GM20431 (cell line): ENCODE measurements around the gene CALM1.

ENCODE experiments used
- in situ Hi-C: fragments of 300-500 bp; cut with MseI, MboI; formaldehyde crosslinking; loops from one replicate; pipeline ENCODE4 v1.15.0; 2020; ENCODE audit warnings: low sequenced_read_pairs; ENCODE audit not compliant: unreplicated experiment

CALM1 gene

DNA sequence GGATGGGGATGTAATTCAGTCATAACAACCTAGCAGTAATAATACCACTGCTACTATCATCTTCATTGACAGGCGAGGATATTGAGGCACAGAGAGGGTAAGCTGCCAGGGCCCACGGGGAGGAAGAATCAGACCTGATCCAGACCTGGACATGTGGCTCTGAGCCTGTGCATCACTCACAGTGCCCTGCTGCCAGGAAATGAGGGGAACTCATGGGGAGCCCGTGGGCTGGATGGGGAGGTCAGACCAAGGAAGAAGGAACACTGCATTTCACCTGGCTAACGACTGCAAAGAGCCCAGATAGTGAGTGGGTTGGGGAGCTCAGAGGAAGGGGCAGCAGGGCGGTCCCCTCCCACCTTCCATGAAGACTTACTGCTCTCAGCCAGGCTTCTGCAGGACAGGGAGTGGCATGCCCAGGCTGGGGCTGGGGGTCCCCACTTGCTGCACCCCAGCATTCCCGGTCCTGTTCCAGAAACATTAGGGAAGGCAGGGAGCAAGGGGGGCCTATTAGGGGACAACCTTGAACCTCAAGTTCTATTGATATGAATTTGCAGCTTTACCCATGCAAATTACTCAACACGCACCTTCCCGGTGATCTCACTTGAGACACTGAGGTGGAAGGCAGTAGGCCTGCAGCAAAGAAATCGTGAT lies 37.7 kb downstream of the CALM1 start:
- in situ Hi-C loops: no loop called here

DNA sequence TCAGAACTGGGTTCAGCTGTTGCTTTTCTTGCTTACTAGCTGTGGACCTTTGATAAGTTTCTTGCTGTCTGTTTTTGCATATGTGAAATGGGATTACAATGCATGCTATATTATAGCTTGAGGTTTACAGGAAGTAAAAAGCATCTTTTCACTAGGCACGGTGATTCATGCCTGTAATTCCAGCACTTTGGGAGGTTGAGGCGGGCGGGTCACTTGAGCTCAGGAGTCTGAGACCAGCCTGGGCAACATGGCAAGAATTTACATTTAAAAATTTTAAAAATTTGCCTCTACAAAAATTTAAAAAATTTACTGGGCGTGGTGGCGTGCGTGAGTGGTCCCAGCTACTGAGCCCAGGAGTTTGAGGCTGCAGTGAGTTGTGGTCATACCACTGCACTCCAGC lies 42.0 kb downstream of the CALM1 start:
- in situ Hi-C loops: no loop called here

DNA sequence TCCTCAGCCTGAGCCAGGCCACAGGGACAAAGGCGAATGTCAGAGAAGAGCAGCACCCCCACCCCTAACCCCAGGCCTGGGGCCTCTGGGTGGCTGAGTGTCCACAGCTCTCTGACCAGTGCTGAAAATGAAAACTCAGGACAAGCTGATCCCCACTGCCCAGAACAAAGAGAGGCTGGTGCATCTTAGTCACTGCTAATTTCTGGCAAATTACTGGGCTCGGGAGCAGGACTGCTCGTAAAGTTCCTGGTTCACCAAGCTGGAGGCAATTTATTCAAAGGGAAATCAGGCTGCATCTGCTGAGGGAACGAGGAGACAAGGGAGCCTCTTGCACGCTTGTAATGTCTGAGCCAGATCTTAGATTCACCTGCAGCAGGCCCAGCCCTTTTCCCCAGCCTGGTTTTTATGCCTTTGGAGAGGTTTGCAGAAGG lies 43.2 kb downstream of the CALM1 start:
- in situ Hi-C loops: no loop called here

DNA sequence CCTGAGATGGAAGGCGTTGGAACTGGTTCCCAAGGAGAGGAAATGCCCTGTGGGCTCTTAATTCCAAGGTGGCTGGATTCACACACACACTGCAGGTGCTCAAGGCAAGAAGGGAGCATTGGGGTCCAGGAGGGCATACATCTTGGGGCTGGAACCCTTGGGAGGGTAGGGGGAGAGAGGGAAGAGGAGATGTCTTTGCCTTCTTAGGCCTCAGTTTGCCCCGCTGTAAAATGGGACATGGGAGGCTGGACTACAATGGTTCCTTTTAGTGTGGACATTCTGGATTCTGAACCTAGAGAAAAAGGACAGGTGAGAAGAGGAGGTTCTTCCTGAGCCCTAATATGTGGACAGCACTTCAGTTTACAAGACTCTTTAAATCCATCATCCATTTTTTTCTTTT lies 43.8 kb downstream of the CALM1 start:
- in situ Hi-C loops: no loop called here

DNA sequence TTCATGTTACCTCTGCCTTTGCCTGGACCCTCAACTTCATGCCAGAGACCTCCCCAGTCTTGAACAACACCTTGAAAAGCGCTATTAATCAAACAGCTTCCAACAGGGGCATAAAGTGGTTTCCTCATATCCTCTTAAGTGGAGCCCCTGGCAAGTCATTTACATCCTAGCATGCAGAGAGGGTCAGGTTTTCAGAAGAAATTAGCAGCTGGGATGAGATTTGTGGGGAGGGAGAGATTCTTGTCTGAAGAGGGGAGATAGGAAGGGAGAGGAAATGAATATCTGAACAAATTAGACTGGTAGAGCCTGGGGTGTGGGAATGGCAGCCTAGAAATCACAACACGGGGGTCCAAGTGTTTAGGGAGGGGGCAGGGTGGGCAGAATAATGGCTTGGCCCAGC lies 45.6 kb downstream of the CALM1 start:
- in situ Hi-C loops: no loop called here

DNA sequence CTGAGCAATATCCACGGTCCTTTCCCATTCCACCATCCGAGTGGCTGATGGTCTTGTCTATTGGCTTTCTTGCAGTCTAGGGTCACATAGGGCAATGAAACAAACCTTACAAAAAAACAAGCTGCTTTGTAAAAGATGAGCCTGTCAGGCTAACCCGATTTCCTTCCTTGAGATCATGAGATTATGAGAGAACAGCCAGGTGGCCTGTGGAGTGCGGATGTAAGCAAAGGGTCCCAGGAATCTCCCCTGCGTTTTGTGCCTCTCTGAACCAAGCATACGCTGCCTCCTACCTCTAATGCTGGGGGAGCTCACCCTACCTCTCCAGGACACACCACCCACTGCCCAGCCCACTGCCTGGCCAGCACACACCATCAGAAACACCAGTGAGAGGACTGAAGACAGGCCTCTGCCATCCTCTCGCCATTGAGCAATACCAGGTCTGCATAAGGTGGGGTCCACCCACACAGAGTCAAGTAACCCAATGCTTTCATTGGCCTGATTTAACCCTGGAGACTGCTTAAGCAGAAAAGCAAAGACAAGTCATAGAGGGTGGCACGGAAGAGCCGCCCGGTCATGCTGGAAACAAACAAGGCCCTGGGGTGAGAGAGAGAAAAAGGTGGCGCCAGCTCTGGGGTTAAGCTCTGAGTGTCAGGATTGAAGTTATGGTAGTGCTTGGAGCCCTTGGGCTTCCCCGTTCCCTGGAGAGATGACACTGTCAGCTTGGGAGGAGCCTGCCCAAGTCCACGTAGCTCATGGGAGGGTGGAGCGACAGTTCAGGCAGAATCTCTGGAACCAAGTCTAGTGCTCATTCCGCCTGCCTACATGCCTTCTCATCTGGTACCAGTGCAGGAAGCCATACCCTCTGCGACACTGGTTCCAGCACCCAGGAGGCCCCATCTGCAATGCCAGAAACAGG lies 46.6 kb downstream of the CALM1 start:
- in situ Hi-C loops: no loop called here

DNA sequence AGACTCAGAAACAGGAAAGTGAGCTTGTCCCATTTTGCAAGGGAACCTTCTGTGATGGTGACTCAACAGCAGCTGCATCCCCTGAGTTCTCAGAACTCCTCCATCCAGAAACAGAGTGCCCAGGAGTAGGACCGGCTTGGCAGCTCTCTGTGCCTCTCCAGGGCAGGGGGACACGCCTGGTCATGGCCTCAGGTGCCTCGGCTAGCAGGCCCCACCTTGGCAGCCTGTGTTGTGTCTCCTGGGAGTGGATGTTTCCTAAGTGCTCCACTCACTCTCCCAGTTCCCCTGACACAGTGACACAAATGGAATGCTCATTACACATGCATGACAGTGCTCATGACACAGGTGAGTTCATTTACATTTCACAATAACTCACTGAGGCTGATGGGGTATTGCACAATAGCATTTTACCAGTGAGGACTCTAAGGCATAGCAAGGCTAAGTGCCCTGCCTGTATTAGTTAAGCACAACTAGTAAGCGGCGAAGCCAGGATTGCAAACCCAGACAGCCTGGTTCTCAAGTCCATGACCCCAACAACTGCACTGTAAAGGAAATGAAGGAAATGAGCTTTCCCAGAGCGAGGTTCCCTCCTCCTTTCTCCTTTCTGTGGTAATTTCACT lies 47.4 kb downstream of the CALM1 start:
- in situ Hi-C loops: no loop called here

DNA sequence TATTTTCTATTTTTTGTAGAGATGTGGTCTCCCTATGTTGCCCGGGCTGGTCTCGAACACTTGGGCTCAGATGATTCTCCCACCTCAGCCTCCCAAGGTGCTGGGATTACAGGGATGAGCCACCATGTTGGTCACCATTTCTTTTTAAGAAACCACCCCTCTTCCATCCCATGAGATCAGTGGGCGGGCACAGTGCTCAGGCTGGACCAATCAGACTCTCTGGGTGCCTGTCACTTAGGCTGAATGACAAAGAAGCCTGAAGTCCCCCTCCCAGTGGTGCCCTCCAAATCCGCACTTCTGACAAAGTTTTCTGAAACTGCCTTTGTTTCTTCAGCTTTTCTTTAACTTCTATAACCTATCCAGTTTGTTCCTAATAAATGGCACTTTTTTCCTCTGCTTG lies 48.2 kb downstream of the CALM1 start:
- in situ Hi-C loops: no loop called here

DNA sequence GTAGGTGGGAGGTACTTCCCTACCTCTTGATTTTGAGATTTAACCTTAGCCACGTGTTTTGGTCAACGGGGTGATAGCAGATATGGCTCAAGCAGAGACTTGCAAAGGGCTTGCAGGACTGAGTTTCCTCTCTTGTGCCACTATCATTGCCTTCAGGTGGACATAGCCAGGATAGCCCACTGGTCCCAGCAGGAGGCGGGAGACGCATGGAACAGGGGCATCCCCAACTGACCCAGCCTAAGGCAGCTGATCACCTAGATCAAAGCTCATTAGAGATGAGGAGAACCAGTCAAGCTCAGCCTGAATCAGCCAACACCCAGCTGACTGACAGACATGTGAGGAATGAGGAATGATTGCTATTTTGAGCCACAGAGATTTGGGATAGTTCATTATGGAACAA lies 49.6 kb downstream of the CALM1 start:
- in situ Hi-C loops: no loop called here

DNA sequence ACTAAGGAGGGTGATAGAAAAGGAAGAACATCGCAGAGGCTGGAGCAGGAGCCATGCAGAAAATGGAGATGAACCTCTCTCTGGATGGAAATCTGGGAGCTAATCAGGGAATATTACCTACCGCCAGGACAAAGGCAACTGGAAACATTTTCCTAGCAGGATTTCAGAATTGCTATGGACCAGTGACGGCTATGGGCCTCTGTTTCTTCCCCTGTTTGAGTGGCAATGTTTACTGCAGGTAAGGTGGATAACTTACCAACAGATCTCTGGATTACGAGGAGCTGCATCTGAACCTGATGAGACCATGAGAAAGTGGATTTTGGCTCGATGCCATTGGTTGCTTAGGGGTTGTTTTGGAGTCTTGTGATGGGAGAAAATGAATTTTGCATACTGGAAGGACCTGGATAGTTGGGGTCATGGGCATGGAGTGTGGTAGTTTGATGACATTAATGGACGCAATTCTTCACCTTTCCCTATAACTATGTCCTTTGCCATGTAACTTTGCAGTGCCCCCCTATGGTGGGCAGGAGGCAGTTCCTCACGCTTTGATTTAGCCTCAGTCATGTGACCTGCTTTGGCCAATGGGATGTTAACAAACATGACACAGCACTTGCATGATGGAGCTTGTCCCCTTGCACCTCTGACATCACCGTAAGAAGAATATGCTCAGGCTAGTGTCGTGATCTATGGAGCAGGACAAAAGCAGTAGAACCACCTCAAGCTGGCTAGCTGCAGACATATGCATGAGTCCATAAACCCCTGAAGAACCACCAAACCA lies 51.1 kb downstream of the CALM1 start:
- in situ Hi-C loops: no loop called here

DNA sequence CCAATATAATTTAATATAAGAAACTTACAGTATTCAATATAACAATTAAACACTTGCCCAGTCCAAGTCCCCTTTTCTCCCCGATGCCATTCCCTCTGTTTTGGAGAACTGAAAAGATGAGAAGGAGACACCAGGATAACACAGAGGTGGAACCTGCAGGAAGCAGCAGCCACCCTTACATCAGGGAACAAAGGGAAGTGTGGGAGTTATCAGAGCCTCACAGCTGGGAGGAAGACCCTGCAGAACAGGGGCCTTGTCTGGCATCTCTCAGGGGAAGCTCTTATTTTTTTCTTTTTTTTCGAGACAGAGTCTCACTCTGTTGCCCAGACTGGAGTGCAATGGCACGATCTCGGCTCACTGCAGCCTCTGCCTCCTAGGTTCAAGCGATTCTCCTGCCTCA lies 52.6 kb downstream of the CALM1 start:
- in situ Hi-C loops: no loop called here

DNA sequence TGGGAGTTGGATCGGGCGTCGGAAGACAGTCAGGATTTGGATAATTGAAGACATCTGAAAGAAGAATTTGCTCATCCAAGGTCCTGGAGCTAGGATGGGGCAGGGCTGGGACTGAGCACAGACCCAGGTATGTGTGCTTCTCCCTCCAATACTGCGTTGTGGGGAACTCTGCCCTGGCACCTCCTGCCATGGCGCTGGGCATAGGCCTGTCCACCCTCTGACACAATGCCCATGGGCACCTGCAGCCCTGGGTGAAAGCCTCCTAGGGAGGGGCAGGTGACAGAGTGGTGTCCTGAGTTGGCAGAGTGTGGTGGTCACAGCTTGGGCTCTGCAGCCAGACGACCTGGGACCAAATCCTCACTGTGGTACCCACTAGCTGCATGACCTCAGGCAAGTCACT lies 53.3 kb downstream of the CALM1 start:
- in situ Hi-C loops: no loop called here

DNA sequence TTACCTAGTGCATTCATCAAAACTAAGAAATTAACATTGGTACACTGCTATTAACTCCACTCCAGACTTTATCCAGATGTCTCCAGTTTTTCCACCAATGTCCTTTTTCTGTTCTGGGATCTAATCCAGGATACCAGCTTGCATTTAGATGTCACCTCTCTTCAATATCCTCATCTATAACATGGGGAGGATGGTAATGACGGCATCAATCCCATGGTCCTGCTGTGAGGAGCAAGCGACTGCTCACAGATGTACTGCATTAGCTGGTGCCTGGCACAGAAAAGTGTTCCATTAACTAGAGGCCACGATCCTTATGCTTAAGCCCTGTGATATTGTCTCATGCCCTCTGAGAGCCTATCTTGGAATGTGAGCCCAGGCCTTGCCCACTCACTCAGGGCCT lies 53.8 kb downstream of the CALM1 start:
- in situ Hi-C loops: no loop called here

DNA sequence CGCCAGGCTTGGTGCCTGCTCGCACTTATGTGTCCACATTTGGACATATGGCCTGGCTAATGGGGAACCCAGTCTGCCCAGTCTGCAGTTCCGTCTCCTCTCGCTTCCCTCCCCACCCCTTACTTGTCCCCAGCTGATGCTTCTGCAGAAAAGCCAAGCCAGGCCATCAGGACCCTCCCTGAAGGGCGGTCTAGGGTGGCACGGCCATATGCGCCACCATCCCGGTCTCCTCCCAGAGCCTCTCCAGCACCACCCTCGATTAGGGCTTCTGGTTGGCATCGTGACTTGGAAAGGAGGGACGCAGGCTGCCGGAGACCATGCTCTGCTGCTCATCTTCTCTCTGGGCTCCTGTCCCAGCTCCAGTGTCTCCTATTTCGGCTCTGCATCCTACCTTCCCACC lies 54.6 kb downstream of the CALM1 start:
- in situ Hi-C loops: no loop called here

DNA sequence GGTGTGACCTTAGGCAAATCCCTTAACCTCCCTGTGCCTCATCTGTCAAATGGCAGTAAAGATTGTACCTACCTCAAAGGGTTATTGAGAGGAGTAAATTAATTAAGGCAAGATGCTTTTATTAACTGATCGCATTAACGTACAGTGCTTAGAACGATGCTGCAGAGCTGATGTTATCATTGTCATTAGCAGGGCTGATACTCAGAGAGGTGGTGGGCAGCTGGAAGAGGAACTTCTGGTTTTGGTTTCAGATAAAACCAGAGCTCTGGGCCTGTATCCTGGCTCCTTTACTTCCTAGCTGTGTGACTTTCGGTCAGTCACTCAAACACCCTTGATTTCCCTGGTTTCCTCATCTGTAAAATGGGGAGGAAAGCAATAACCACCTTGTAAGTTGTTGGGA lies 55.1 kb downstream of the CALM1 start:
- in situ Hi-C loops: no loop called here

DNA sequence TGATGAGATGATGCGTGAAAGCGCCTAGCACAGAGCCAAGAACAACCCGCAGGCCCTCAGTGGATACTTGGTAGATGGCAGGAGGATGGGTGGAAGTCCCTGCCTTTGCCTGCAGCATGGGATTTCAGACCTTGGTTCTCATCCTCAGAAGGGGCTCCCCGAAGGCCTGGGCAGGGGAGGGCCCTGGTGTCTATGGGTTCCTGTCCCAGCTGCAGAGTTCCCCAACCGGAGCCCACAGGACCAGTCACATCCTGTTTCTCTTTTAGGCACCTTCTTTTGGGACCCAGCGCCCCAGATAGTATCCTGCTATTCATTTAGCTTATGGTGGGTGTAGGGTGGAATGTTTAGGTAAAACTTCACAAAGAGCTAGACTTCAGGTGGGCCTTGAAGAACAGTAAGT lies 55.5 kb downstream of the CALM1 start:
- in situ Hi-C loops: no loop called here

DNA sequence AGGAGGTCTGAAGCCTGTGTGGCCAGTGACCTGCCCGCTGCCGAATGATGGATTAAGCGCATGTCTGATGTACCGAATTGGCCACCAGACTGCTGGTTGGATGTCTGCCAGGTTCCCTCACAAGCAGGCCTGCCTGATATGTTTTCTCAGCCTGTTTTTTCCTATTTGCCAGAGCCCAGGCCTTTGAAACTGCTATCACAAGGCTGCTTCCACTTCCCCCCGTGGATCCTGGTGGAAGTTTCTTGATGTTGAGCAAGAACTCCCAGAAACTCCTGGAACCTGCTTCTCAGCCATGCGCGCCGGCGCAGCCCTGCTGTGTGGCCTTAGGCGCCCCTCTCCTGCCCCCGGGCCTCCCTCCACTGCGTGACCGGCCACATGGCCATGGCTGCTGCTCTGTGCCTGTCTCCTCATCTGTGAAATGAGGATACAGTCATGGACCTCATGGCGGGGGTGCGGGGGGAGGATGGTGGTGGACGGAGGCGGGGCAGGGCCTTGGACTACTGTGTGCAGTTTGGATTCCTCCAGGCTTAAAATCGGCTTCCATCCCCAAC lies 56.6 kb downstream of the CALM1 start:
- in situ Hi-C loops: no loop called here

DNA sequence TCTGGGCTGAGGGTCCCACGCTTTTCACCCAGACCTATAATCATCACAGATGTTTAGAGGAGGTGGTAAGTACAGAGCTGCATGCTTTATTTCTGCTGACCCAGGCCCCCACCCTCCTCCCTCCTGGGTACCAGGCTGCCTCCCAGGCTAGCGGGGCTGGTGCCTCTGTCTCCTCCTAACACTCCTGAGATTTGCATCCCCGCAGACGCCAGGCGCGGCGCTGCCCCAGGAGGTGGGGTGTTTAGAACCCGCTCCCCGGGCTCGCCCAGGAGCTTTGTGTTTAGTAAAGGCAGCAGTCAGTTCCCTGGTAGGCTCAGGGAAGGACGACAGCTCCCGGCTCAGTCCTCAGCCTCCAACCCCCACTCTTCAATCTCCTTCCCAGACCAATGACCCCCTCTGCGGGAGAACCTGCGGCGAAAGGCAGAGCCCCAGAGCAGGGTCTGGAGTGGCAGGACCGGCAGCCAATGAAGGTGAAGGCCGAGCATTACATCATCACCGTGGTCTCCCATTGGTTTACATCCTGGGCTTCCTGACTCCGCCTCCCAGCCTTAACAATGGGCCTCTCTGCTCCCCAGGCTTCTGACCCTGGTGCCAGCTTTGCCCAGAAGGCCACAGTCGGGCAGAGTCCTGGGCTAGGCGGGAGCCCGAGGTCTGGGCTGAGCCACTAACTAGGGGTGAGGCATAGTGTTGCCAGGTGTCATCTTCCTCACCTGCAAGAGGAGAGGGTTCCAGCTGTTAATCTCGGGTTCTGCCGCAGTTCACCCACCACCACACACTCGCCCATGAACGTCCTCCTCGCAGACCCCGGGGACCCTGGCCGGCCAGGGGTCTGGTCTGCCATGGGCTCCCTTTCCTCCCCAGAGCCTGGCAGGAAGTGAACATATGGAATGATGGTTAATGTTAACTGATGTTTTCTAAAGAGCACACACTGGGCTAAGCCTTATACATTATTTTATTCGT lies 57.5 kb downstream of the CALM1 start:
- in situ Hi-C loops: no loop called here

DNA sequence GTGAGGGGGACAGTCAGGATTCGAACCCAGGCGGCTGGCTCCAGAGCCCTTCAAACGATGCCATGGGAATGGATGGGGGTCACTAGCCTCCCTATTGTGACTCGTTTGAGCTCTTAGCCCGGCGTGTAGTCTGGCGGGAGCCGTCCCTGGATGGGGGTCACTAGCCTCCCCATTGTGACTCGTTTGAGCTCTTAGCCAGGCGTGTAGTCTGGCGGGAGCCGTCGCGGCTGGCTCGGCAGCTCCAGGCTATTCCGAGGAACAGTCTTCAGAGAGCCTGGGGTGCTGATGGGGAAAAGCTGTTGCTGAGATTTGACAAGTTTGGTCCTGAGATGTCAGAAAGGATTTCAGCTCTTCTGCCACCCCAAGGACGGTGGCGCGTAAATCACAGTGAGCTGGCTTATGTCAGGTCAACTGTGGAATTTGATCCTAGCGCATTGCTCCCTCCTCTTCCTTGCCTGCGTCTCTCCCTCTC lies 58.3 kb downstream of the CALM1 start:
- in situ Hi-C loops: no loop called here
